NCI-H526 (cell line): ENCODE measurements around the gene S100B.
A peak's percentile ranks its signal among the peaks of the same experiment; 100 is the strongest.
"Not testable (repeated sequence)": the region's sequence is repeated elsewhere in the genome, so short reads cannot be mapped to it uniquely, and the experiment has no call there.

Experiments used
- DNase-seq, 2 experiments: peaks; one replicate each; lab custom pipeline; 2025; lab: John Stamatoyannopoulos, UW

Gene S100B

DNA sequence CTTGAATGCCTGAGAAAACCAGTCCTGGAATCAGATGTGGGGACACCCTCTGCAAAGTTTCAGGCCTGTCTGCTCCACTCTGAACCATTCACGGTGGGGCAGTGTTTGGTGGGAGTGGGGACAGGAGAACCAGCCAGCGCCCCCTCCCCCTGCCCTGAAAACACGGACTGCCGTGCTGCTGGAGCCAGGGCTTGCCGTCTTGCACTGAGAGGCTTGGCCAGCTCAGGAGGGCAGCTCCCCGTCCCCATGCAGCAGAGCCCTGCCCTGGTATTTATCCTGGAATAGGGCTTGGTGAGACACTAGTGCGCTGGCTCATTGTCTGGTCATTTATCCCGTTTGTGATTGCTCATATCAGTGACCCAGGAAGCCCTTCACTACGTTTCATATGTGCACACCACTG, 3.9 kb downstream of the S100B start:
- DNase-seq = no peak

DNA sequence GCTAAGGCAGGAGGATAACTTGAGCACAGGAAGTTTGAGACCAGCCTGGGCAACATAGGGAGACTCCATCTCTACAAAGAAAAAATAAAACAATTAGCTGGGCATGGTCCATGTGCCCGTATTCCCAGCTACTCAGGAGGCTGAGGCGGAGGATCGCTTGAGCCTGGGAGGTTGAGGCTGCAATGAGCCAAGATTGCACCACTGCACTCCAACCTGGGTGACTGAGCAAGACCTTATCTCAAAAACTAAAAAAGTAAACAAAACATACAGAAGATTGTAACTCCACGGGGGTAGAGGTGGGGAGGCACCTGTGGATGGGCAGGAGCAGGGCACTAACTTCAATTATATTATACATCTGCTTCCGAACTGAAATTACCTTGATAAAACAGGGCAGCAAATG, 4.6 kb downstream of the S100B start:
- no peak for DNase-seq

DNA sequence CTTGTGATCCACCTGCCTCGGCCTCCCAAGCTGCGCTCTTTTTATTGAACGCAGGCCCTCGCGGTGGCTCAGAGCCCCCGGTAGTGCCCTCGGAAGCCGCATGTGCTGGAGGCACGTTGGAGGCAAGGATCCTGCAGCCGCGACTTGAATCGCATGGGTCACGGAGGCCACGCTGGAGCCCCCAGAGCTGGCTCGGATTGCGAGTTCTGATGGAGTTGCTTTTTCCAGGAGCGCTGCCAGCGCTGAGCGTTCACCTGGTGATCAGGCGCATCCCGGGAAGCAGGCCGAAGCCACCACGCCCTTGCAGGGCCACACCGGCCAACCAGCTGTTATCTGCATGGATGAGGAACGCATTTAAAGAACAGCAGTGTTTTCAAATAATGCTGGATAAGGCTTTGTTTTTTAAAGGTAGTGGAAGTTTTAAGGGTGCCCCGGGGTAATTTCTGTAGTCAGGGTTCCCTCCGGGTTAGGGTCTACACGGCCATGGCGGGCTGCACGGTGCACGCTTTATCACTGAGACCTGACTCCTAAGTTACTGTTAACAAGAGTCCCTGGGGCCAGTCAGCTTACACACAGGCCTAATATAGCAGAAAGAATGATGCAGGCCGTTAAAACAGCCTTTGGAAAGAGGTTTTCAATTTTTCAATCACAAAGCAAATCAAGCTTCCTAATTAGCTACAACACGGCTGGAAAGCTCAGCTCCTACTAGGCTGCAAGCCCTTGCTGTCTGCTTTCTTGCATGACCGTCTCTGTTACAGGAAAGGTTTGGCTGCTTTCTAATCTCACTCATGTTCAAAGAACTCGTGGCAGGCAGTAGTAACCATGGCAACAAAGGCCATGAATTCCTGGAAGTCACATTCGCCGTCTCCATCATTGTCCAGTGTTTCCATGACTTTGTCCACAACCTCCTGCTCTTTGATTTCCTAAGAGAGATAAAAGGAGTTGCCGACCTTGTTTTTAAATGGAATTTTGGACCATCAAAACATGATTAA, 6.0 kb downstream of the S100B start:
- DNase-seq = no peak

DNA sequence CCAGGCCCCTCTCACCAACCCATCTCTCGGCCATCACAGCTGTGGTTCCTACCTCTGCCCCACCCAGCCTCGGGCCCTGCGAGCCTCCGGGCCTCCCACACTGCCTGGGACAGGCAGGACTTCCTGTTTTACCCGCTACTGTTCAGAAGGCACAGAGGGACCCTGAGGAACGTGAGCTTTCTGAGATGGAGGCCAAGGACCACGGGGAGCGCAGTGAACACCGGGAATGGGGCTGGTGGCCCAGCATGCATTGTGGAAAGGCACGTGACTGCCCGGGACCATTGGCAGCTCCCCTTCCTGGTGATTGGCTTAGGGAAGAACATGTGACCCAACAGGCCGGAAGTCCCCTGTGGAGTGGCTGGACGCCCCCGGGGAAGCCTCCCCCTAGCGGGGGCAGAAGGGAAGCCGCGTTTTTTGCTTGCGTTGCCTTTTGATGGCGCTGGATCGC, 7.0 kb downstream of the S100B start:
- no peak for DNase-seq

DNA sequence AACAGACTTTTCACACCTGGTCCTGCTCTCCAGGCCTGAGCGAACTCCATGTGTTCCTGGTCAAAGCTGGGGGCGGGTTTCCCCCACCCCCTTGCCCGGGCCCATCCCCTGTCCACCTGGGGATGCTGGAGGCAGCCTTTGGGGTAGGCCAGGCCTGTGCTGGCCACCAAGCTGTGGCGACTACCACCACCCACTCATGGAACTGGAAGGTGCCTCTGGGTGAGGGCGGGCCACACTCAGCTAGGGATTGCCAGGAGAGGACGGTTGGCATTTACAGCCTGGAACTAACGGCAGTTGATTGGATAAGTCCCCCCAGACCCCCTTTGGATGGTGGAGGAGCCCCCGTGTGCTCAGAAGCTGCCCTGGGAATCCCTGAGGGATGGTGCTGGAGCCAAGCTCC, 7.9 kb downstream of the S100B start:
- no peak for DNase-seq

DNA sequence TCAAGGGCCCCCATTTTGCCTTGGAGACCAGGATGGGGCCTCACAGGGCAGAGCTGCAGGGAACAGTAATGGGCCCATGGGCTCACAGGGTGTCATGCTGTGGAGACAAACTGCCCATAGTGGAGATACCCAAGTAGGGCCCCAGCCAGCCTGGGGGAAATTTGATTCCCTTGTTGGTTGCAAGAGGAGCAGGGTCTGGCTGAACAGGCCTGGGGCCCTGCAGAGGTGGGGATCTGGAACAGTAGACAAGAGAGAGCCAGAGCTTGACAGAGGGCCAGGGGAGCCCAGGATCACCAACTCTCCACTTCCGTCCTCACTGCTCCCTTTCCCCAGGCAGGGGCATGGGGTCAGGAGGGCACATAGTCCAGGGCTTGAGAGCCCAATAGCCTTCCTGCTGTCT, 8.7 kb downstream of the S100B start:
- no peak for DNase-seq

DNA sequence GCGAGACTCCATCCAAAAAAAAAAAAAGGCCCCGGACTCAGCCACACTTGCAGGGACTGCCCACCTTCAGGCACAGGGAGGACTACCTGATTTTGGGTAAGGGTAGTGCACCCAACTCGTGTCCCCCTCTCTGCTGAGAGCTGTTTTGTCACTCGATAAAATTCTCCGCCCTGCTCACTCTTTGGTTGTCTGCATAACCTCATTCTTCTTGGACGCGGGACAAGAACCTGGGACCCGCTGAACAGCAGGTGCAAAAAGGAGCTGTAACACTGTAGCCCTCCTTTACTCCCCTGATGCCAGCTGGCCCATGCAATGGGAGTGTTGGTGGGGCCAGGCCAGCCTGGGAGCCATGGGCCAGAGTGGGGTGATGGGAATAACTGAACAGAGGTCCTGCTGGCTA, 10.6 kb downstream of the S100B start:
- no peak for DNase-seq

DNA sequence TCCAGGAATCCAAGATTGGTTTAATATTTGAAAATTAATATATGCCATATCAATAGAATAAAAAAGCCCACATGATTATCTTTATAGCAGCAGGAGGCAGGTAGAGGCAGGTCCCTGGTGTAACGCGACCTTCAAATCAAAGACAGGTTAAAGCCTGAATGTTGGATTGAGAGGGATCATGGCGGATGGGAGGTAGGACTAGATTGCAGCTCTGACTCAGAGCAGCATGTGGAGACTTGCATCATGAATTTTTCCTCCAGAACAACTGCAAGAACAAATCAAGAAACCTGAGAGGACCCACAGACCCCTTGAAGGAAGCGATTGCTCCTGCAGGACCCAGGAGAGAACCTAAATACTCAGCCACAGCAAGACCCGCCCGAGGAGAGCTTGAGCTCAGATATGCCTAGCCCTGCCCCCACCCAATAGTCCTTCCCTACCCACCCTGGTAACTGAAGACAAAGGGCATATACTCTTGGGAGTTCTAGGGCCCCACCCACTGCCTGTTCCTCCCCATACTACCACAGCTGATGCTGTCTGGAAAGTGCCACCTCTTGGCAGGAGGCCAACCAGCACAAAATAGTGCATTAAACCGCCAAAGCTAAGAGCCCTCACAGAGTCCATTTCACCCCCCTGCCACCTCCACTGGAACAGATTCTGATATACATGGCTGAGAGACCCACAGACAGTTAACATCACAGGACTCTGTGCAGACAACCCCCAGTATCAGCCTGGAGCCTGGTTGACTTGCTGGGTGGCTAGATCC, 19.5 kb downstream of the S100B start:
- DNase-seq = peak; percentile 25 to 55

DNA sequence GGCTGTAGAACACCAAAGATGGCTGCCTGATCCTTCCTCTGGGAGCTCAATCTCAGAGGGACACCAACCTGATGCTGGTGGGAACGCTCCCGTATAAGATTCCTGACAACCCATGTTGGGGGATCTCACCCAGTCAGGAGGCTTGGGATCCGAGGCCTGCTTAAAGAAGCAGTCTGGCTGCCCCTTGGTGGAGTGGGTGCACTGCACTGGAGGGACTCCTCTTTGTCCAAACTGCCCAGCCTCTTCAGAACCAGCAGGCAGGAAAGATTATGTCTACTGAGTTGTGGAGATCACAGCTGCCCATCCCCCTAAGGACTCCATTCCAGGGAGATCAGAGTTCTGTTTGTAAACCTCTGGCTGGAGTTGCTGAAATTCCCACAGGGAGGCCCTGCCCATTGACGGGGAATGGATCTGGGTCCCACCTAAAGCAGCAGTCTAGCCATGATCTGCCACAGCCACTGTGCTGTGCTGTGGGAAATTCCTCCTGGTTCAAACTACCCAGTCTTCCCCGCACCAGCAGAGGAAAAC, 23.0 kb downstream of the S100B start:
- DNase-seq = no peak

DNA sequence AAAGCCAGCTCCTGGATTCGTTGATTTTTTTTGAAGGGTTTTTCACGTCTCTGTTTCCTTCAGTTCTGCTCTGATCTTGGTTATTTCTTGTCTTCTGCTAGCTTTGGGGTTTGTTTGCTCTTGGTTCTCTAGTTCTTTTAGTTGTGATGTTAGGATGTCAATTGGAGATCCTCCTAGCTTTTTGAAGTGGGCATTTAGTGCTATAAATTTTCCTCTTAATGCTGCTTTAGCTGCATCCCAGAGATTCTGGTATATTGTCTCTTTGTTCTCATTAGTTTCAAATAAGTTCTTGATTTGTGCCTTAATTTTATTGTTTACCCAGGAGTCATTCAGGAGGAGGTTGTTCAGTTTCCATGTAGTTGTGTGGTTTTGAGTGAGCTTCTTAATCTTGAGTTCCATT, 25.5 kb downstream of the S100B start:
- DNase-seq = not testable (repeated sequence)

DNA sequence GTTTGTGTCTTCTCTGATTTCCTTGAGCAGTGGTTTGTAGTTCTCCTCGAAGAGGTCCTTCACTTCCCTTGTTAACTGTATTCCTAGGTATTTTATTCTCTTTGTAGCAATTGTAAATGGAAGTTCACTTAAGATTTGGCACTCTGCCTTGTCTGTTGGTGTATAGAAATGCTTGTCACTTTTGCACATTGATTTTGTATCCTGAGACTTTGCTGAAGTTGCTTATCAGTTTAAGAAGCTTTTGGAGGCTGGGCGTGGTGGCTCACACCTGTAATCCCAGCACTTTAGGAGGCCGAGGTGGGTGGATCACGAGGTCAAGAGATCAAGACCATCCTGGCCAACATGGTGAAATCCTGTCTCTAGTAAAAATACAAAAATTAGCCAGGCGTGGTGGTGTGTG, 27.1 kb downstream of the S100B start:
- not testable (repeated sequence) for DNase-seq

DNA sequence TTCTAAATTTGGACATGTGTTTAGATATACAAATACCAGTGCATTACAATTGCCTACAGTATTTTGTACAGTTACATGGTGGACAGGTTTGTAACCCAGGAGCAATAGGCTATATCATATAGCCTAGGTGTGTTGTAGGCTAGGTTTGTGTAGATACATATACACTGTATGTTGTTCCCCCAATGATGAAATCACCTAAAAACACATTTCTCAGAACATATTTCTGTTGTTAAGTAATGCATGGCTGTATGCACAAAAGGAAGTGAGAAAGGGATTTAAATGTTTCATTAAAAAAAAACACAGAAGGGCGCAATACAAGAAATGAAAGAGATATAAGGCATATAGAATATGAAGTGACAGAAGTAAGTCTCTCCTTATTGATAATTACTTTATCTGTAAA, 32.0 kb downstream of the S100B start:
- no peak for DNase-seq

DNA sequence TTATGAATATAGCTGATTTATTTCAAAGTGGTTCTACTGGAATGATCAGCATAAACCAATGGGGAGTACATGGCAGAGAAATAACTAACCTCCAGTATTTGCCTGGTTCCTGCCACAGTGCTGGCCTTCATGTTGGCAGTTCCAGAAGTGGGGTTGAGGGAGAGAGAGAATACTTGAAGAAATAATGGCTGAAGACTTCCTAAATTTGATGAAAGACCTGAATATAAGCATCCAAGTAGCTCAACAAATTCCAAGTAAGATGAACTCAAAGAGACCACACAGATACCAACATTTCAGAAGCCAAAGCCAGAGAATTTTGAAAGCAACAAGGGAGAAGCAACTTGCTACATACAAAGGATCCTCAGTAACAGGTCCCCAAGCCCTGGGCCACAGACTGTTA, 34.3 kb downstream of the S100B start:
- no peak for DNase-seq

DNA sequence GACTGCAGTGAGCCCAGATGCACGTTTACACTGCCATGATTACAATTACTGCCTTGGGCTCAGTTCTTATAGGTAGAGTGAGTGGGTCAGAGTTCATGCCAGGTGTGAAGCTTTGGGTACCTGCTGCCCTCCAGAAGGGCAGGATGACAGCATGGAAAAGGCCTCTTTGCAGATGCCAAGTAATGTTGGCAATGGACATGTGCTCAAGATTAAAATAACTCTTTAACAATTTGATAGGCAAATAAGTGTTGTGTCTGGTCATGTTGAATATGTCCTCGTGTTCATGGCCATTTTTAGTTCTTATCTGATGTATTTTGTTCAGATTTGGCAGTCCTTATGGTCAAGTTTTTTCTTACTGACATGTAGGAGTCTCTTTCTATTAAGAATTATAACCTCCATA, 34.8 kb downstream of the S100B start:
- peak; percentile 50 to 55 for DNase-seq

DNA sequence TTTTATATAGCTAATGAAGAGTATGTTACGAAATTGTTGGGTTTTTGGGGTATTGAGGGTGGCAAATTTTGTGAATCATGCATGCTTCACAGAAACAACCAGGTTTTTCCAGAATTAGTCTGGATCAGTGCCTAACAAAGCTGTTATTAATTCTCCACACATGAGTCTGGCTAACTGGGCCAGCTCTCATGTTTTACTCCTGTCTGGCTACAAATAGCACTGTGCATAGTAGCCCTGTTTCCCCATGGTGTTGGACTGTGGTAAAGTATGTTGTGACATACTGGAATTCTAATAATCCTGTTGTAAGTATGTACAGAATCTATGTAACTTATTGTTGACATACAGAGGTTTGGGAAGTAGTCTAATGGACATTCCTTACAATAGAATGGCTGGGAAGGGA, 35.8 kb downstream of the S100B start:
- no peak for DNase-seq

DNA sequence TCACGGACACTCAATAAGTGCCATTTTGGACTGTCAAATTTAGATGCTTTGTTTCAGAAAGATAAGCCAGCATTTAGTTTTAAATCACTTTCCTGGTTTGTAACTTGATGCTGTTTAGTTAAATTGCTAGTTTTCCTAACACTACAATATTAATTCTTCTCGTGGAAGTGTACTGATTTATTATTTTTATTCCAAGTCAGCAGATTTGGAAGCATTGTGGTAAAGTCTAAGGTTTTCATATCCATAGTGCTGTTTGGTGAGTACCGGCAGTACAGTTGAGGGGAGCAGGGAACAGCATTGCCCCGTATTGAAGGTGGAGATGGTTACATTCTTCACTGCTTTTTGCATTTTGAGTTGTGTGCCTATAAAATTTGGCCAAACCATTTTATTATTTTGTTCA, 36.3 kb downstream of the S100B start:
- no peak for DNase-seq

DNA sequence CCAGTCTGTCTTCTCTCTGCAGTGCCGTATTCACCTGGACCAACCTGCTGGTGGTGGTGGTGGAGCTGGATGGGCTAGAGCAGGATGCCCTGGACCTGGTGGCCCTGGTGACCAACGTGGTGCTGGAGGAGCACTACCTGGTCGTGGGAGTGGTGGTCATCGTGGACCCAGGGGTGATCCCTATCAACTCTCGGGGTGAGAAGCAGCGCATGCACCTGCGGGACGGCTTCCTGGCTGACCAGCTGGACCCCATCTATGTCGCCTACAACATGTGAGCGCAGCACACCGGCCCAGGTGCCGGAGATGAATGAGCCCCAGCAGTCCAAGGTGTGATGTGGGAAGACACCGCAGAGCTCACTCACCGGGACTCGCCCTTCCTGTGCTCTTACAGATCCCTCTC, 37.5 kb downstream of the S100B start:
- DNase-seq = no peak

DNA sequence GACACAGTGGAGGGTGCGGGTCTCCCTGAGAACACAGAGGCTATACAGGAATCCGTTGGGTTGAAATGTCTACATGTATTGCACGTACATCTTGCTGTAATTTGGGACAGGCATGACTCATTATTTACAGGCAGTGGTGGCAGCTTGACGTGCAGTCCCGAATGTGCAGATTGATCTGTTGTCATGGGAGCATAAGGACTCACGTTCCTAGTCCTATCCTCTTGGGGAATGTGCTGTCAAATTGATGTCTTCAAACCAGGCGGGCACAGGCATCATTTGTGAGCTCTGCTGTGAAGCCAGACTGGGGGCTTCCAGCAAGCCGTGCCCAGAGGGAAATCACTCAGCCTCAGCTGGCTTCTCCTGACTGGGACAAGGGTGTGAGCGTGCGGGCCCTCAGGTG, 40.5 kb downstream of the S100B start:
- no peak for DNase-seq

DNA sequence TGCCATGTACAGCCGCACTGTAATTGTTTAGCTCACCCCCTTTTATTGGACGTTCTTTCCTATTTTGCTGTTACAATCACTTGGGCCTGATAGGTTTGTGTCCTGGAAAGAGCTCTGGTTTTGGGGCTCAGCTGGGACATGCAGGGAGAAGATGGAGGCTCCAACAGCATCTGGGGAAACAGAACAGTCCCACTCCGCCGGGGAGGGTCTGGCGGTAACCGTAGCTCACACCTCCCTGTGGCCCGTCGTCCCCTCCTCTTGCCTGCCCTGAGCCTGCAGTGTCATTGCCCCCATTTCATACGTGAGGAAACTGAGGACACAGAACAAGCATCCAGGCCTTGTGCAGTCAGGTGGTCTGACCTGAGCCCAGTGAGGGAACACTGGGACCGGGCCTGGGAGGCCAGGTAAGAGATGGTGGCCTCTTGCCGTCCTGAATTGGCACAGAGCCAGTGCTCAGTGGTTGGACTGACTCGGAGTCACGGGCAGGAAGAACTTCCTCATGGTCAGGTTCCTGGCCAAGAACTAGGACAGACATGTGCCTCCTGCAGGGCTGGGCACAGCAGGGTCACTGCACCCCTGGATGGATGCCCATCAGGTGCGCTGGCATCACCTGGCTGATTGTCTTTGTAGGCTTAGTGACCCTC, 41.8 kb downstream of the S100B start:
- no peak for DNase-seq

DNA sequence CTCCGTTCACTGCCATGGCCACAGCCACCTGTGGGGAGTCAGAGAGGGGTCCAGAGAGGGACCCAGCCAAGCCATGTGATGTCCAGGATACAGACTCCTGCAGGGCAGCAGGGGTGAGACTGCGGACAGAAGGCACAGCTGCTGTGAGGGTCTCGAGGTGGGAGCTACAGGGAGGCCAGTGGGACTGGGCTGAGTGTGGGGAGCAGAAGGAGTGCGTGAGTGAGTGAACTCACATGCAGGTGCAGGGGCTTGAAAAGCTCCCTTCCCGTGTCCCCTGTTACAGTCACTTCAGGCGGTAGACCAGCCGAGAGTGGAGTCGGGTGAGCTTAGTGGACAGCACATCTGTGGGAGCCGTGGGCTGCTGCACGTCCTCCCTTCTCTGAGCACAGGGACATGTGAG, 42.4 kb downstream of the S100B start:
- DNase-seq = no peak

DNA sequence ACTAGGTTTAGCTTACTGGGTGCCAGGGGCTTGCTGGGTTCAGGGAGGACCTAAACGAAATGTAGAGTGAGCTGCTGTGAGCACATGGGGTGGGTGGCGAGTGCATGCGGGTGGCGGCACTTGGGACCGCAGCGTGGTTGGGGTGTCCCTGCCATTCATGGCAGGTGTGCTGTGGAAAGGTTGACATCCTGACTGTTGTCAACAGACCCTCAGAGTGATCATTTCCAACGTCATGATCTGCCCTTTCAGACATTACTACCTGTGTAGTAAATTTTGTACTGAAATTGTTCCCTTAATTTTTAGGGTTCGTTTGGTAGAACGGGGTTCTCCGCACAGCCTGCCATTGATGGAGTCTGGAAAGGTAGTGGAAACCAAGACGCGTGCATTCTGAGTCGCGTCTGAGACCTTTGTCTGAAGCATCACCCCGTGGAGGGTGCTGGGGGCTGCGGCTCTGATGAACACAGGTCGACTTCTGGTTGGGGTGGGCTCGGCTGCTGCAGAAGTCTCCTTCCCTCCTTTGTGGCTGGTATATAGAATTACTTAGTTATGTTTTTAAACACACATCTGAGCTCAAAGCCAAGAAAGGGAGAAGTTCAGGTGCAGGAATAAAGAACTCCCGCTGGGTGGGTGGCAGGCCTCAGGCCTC, 43.3 kb downstream of the S100B start:
- DNase-seq = no peak
